Measurements from ENCODE around the gene HRG.

- TF ChIP-seq EZH2 (IDR thresholded peaks at IDR 0.05; ENCODE audit: borderline replicate concordance, low read length): no peak
- TF ChIP-seq CTCF (IDR thresholded peaks at IDR 0.05; ENCODE audit: low read length): no peak
Measured at GRCh38 chr3:186644683-186645082, 21.1 kb upstream of the HRG start.
